Measurements from ENCODE around the gene MLLT10.

GRCh38 chr10:21681156-21681555 lies 147.1 kb downstream of the MLLT10 start:
- TF ChIP-seq POLR2AphosphoS5 (IDR thresholded peaks at IDR 0.05; ENCODE audit: borderline replicate concordance, low read depth, low read length) (no peak), EZH2 (IDR thresholded peaks at IDR 0.05) (no peak), FOXP2 (optimal IDR thresholded peaks at IDR 0.05; ENCODE audit: control extremely low read depth, extremely low read length, insufficient read depth) (no peak)
